ENCODE results near the gene GPR61.

Gene GPR61

DNA sequence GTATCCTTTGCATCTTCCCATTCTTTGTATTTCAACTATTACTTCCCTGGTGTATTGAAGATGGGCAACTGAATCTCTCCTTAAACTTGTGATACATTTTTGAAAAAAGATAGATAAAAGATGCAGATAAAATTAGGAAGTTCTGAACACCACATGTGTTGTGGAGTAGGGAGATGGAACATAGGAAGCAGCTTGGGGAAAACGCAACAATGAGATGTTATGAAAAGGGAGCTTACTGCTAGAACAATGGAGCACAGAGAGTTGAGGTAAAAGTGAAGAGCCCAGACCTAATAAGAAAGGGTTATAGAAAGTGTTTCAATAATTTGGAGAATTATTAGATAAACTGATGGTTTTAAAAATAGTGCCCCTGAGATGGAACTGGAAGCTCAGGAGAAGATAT is 29.7 kb downstream of the GPR61 start:
- DNase-seq (ENCODE audit: low read depth in 2 of 2): no peak

DNA sequence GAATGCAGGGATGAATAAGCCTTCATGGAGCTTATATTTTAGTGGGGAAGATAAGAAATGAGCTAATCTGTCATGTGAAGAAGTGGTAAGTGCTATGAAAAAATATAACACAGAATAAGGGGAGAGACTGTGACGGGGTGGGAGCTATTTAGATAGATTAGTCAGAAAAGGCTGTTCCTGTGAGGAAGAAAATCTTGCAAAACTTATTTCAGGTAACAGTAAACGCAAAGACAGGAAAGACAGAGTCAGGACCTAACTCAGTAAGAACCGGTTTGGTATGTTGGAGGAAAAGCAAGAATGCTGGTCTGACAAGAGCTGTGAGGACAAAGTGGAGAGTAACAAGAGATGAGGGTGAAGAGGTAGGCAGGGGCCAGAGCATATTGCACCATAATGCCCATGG is 30.7 kb downstream of the GPR61 start:
- no peak for DNase-seq (ENCODE audit: low read depth in 2 of 2)

DNA sequence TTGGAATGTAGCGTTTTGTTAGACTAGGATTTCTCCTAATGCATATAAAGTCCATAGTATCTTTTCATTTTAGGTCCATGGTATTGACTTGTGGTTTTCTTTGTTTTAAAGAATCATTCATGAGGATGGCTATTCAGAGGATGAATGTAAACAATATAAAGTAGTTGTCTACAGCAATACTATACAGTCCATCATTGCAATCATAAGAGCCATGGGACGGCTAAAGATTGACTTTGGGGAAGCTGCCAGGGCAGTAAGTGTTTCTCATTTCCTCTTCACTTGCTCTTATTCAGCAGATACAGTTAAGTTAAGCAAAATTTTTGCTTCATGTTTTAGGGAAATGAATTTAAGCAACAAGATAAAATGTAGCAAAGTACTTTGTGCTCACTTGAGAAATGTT is 34.1 kb downstream of the GPR61 start:
- no peak for DNase-seq (ENCODE audit: low read depth in 2 of 2)

DNA sequence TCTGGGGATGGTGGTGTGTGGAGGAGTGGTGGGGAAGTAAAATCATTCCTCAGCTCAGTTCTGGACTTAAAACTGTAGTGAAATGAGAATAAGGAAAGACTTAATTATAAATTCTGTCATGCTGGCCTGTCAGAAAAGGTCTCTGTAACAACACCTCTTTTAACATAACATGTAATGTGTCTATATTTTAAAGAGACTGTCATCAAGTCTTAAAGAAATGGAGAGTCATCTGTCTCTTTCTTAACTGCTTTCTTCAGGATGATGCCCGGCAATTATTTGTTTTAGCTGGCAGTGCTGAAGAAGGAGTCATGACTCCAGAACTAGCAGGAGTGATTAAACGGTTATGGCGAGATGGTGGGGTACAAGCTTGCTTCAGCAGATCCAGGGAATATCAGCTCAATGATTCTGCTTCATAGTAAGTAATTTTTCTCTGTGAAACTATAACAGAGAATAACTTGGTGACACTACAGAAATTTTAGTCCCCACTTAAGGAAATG is 39.3 kb downstream of the GPR61 start:
- DNase-seq (ENCODE audit: low read depth in 2 of 2): no peak

DNA sequence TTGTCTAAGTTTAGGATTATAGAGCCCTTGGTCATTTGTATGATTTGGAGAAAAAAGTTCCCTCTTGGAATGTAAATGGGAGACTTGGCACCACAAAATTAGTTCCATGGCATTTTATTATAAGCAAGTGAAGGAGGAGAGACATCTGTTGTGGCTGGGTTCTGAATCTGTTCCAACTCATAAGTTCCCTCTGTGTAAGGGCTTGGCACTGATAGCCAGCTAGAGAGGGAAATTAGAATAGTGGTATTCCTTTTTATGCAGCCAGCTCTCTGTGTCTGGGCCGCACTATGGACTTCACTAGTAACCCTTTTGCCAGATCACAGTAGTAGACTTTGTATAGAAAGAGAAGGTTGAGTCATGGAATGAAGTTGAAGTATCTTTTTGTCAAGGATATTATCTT is 39.8 kb downstream of the GPR61 start:
- DNase-seq (ENCODE audit: low read depth in 2 of 2): no peak

DNA sequence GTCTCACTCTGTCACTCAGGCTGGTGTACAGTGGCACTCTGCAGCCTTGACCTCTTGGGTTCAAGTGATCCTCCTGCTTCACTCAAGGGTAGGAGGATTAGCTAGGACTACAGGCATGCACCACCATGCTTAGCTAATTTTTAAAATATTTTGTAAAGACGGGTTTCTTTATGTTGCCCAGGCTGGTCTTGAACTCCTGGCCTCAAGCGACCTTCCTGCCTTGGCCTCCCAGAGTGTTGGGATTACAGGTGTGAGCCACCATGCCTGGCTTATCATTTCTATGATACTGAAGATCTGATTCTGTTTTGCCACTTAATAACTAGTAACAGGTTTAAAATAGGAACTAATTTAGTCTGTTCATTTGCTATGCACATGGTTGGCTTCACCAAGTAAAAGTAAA is 42.3 kb downstream of the GPR61 start:
- no peak for DNase-seq (ENCODE audit: low read depth in 2 of 2)

DNA sequence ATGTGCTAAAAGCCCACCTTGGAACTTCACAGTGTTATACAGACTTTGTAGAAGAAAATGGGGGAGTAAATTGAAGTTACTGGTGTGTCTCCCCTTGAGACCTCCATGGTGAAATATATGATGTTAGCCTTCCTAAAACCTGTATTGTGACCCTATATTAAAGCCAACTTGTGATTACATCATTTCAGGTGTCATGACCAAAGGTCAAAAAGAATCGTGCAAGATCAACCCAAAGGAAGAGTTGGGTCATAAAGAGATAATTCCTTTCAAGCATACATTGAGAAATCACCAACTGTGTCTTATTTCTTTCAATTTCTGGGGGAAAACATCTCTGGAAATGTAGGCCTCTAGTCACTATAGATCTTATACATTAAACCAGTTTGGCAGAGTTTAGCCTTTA is 45.1 kb downstream of the GPR61 start:
- no peak for DNase-seq (ENCODE audit: low read depth in 2 of 2)

DNA sequence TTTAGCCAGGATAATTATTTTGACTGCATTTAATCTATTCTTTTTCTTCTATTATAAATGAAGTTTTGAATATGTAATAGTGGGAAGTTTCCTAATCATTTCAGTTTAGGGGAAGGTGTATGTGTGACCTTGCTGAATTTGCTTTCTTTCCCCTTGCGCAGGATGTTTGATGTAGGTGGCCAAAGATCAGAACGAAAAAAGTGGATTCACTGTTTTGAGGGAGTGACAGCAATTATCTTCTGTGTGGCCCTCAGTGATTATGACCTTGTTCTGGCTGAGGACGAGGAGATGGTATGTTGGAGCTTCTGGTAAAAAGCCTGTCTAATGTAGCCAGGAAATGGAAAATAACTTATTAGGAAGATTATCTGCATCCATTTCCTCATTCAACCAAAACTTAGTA is 46.4 kb downstream of the GPR61 start:
- DNase-seq (ENCODE audit: low read depth in 2 of 2): no peak

DNA sequence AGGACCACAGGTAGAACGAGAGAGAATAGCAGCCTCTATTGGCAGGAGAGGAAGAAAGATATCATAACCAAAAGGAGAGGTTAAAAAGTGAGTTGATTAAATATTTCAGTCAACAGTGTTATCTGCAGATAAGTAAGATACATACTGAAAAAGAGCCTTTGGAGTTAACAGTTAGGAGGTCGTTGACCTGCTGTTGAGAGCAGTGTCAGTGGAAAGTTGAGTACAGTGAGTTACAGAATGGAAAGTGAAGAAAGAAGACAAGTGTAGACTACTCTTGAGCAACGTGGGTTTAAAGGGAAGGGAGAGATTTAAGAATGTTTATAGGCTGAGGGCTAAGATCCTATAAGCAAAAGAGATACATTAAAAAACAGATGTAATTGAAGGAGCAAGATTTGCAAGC is 49.5 kb downstream of the GPR61 start:
- no peak for DNase-seq (ENCODE audit: low read depth in 2 of 2)

DNA sequence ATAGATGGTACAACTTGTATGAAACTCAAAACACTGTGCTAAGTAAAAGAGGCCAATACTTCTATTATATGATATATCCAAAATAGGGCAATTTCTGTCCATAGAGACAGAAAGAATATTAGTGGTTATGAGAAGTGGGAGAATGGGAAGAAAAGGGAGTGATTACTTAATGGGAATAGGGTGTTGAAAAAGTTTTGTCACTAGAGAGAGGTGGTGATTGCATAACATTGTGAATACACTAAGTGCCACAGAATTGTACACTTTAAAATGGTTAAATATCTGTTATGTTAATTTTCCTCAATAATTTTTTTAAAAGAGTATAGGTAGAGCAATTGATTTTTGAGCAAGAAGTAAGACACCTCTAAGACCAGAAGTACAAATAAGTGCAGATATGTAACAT is 50.0 kb downstream of the GPR61 start:
- no peak for DNase-seq (ENCODE audit: low read depth in 2 of 2)

DNA sequence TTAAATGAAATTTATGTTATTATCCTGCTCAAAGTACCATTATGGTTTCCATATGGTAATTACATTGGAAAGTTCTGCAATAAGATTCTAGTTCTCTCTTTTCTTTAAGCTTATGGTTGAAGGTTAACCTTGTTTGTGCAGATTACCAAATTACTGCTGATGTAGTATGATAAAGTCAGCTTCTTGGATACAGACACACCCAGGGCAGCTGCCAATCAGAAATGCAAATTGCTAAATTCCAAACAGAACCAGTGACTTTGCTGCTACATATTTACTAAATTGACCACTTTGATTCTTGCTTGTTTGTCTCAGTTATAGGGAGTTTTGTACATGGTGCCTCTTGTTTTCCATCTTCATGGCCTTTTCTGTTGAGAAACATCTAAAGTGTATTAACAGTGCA is 53.2 kb downstream of the GPR61 start:
- no peak for DNase-seq (ENCODE audit: low read depth in 2 of 2)

DNA sequence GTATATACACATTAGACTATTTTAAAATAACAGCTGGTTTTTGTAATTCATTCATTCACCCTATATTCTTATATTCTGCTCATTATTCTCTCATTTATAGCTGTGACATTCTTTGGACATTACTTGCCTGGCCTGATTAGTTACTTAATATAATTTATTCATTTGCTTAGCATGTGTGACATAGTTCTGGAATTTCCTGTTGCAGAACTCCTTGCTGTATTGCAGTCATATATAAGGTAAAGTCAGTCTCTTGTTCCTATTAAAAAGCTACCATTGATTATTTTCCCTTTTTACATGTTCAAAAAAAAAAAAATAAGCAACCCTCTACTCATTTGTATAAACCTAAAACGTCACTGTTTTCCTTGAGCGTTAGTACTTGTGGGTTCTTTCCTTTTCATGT is 55.9 kb downstream of the GPR61 start:
- no peak for DNase-seq (ENCODE audit: low read depth in 2 of 2)

Data from fibroblast of skin of left biceps (primary cell).